Mesodermal cell (in vitro differentiated cells): ENCODE measurements around the gene PTER.

Experiments used
- H3K27ac ChIP-seq: 2 replicates; pipeline ENCODE4 v1.7.0; 2013; ENCODE audit warnings: mild to moderate bottlenecking, low read depth, low read length, moderate library complexity; ENCODE audit not compliant: severe bottlenecking
- H3K36me3 ChIP-seq: 2 replicates; pipeline ENCODE4 v1.7.1; 2013; ENCODE audit warnings: mild to moderate bottlenecking, low read length, moderate library complexity; ENCODE audit not compliant: control insufficient read depth, insufficient read depth
- H3K4me1 ChIP-seq: one replicate; pipeline ENCODE4 v1.7.1; 2013; ENCODE audit warnings: mild to moderate bottlenecking, low read length; ENCODE audit not compliant: insufficient read depth, control insufficient read depth, poor library complexity, severe bottlenecking
- H3K4me3 ChIP-seq: 2 replicates; pipeline ENCODE4 v1.7.0; 2013; ENCODE audit warnings: low read length, control low read depth, mild to moderate bottlenecking; ENCODE audit not compliant: insufficient read depth, poor library complexity, severe bottlenecking; ENCODE audit errors: extremely low read depth
- H3K9me3 ChIP-seq: 2 replicates; pipeline ENCODE4 v1.7.1; 2013; ENCODE audit warnings: mild to moderate bottlenecking, low read length, moderate library complexity; ENCODE audit not compliant: control insufficient read depth
- WGBS, 2 experiments: methylation state at CpG; one replicate each; pipeline ENCODE4 v1.1.5; 2013; ENCODE audit warnings: missing lambda C conversion rate in 2 of 2; ENCODE audit not compliant: insufficient coverage in 2 of 2; 5-methylcytosine and 5-hydroxymethylcytosine counted together

Gene PTER

DNA sequence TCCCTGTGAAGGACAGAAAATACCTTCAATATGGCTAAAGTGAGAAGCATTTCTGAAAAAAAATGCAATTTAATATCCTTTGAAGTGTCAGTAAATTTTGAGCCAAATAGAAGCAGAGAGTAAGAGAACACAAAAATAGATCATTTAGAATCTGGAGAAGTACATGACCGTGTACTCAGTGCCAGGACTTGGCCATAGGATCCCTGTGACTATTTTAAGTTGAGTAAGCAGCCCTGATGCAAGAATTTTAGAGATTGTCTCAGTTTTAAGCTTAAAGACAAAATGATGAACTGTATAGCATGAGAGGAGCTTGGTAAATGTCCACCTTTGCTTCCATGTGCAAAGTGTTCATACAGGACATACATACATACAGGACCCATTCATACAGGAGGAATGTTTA lies 2.5 kb downstream of the PTER start:
- H3K36me3 ChIP-seq: no peaks in the 10 kb centered on the region
- H3K27ac ChIP-seq: no peak overlapping the region
- H3K9me3 ChIP-seq: no peaks in the 10 kb centered on the region
- H3K4me1 ChIP-seq: peaks cover 4% of the 10 kb centered on the region
- WGBS, 2 experiments: 88 to 100% methylated on average over 1 of the region's 1 CpG
- no peak overlapping the region for H3K4me3 ChIP-seq

DNA sequence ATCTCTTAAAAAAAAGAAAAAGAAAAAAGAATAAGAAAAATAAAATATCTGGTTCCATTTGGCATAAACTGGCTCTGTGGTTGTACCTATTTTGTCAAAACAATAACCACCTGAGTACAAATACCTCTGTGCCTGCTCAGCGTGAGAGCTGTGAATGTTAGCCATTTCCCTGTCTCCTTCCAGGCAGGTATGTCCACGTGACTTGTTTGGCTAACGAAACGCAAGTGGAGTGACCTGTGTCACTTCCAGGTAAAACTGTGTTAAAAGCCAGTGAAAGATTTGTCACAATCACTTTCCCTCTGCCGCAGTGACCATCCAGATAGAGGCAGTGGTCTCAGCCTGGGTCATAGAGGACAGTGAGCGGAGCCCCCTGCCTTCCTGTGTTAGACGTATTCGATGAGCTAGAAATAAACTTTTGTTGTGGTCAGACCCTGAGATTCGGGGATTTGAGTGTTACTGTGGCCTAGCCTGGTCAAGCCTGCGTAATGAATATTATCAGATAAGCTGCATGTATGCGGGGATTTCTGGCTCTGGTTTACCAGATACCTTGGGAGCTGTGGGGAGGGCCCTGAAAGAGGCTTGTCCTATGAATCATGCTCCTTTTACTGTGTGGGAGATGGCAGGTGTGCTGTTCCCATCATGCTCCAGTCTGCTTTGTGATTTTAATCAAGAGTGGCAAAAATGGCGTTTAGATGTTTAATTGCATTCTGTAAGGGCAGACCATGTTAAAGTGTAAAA lies 3.8 kb downstream of the PTER start:
- WGBS, 2 experiments: 84 to 95% methylated on average over 11 to 12 of the region's 12 CpGs
- no peaks in the 10 kb centered on the region for H3K9me3 ChIP-seq
- H3K27ac ChIP-seq: no peak overlapping the region
- H3K36me3 ChIP-seq: no peaks in the 10 kb centered on the region
- no peak overlapping the region for H3K4me3 ChIP-seq
- peaks cover 4% of the 10 kb centered on the region for H3K4me1 ChIP-seq

DNA sequence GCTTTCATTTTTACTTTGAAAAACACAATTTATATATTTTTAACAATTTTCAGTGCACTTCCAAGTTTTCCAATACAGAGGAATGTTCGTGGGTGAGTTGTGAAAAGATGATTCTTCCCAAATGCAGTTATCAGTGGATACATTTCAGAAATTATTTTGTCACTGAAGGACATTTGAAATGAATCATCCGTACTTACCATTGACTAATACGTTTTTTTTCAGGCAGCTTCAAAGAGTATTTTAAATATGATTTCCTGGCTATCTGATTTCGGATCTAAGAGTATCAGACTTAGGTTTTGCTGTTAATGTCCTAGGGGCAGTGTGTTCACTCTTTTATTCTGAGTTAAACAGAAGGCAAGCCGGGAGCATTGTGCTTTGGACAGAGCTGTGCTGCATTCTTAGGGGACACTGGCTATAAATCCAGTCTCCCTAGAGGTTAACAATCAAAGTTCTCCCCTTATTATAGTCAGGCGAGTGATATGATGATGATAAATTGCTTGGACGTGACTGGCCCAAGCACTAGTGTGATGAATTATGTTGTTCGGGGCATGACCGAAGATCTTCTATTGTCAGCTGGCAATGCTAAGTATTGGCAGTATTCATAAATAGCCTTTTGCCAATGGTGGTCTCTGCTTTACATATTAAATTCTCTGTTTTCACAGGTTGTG lies 4.5 kb downstream of the PTER start:
- Histone ChIP-seq H3K4me1 (peaks cover 4% of the 10 kb centered on the region), H3K4me3 (no peak overlapping the region), H3K36me3 (no peaks in the 10 kb centered on the region), H3K27ac (no peak overlapping the region), H3K9me3 (no peaks in the 10 kb centered on the region)
- WGBS, 2 experiments: 78 to 87% methylated on average over 6 to 7 of the region's 9 CpGs

DNA sequence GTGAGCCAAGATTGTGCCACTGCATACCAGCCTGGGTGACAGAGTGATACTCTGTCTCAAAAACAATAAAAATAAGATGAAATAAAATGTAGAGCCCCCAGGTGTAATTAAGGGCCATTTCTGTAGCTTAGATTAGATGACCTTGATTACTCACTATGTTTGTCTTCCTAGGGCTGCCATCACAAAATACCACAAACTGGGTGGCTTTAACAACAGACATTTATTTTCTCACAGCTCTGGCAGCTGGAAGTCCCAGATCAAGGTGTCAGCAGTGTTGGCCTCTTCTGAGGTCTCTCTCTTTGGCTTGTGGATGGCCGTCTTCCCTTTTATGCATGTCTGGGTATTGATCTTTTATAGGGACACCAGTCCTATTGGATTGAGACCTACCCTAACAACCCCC lies 6.1 kb downstream of the PTER start:
- WGBS, 2 experiments: no CpG with 5 or more reads among the region's 1 CpG

DNA sequence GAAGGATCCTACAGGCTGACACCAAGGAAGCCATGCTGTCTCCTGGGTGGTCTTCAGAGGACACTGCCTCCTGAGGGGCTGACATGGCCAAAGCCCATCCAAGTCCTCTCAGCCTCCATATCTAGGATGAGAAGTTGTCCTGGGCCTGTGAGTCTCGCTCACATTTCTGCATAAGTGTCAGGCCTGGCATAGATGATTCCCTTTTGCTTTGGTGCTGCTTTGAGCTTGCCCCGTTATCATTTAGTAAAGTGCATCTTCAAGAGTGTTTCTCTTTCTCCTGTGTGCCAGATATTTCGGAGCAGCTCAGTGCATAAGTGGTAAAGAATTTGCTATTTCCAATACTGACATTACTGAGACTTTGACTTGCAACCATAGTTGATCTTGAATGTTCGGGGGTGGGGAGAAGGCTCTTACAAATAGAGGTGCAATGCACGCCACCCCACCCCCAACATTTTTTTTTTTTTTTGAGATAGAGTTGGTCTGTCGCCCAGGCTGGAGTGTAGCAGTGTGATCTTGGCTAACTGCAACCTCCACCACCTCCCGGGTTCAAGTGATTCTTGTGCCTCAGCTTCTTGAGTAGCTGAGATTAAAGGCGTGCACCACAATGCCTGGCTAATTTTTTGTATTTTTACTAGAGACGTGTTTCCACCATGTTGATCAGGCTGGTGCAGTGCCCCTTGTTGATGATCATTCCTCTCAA lies 9.1 kb downstream of the PTER start:
- Histone ChIP-seq H3K36me3 (no peaks in the 10 kb centered on the region), H3K27ac (no peak overlapping the region), H3K9me3 (no peaks in the 10 kb centered on the region), H3K4me1 (no peaks in the 10 kb centered on the region), H3K4me3 (no peak overlapping the region)
- 90 to 98% methylated on average over 4 to 5 of the region's 9 CpGs for WGBS, 2 experiments

More for the DNA sequence above, 6.1 kb downstream of the PTER start:
- Histone ChIP-seq H3K4me3 (no peak overlapping the region), H3K9me3 (no peaks in the 10 kb centered on the region), H3K27ac (no peak overlapping the region), H3K4me1 (peaks cover 4% of the 10 kb centered on the region), H3K36me3 (no peaks in the 10 kb centered on the region)

DNA sequence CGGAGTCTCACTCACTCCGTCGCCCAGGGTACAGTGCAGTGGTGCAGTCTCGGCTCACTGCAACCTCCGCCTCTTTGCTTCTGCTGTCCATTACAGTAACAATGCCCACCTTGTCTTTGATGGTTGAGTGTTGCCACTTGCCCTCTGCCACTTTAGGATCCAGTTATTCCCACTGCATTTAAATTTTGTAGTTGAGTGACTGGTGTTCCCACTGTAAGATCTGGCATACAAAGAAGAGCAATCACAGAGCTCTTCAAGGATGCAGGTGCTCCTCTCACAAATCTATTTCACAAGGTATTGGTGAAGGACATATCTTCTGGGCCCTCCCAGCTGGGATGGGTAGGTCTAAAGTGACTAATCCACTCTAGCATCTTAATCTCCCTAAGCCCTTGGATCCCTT lies 12.6 kb downstream of the PTER start:
- Histone ChIP-seq H3K9me3 (no peaks in the 10 kb centered on the region), H3K36me3 (no peaks in the 10 kb centered on the region), H3K4me1 (no peaks in the 10 kb centered on the region), H3K4me3 (no peak overlapping the region), H3K27ac (no peak overlapping the region)
- 86% methylated on average over 2 of the region's 5 CpGs; no CpG with 5 or more reads in 1 of the 2 experiments for WGBS, 2 experiments

DNA sequence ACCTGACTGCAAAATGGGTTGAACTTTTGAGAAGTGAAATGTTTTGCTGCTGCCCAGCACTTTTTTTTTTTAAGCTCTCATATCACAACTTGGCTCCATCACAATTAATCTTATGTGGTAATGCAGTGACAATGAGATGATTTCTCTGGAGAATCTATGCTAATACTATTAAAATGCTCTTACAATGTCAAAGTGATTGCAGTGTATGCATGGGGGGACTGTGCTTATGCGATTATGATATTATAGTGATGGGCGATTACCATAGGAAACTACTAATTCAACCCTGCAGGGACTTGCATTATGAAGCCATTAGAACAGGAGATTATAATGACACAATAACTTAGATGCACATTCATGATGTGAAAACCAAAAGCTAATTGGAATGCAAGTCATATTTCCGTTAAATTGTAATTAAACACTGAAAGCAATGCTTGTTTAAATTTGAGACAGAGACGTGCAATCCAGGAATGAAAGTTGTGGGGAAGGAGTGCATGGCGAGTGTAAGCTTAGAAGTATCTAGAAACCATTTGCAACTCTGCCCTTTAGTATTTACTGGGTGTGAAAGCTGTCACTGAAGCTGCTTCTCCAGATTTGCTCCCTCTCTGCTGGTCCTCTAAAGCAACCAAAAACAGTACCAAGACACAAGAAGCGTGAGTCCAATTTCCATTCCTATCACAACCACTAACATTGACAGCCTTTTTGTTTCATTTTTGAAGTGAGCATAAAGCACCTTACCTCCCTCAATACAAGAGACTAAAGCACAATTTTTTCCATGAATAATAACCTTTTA lies 21.6 kb downstream of the PTER start:
- no peaks in the 10 kb centered on the region for H3K4me1 ChIP-seq
- WGBS, 2 experiments: 88 to 100% methylated on average over 3 of the region's 6 CpGs
- no peaks in the 10 kb centered on the region for H3K36me3 ChIP-seq
- no peak overlapping the region for H3K27ac ChIP-seq
- H3K4me3 ChIP-seq: no peak overlapping the region
- no peaks in the 10 kb centered on the region for H3K9me3 ChIP-seq

DNA sequence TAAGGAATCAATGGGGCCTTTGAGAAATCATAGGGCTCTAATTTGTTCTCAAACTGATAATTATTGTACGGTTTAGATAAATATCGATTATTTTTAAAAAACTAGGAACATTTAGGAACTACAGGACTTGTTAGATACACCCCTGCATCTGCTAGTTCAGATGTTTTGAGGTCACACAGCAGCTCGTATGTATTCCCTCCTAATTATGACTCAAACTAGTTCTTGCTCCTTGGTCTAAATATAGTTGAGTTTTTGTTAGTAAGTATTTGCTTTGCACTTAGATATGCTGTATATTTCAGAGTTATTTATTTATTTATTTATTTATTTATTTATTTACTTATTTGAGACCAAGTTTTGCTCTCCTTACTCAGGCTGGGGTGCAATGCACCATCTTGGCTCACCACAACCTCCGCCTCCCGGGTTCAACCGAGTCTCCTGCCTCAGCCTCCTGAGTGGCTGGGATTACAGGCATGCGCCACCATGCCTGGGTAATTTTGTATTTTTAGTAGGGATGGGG lies 22.7 kb downstream of the PTER start:
- Histone ChIP-seq H3K27ac (no peak overlapping the region), H3K9me3 (no peaks in the 10 kb centered on the region), H3K36me3 (no peaks in the 10 kb centered on the region), H3K4me3 (no peak overlapping the region), H3K4me1 (no peaks in the 10 kb centered on the region)
- 93% methylated on average over 5 of the region's 7 CpGs; no CpG with 5 or more reads in 1 of the 2 experiments for WGBS, 2 experiments

DNA sequence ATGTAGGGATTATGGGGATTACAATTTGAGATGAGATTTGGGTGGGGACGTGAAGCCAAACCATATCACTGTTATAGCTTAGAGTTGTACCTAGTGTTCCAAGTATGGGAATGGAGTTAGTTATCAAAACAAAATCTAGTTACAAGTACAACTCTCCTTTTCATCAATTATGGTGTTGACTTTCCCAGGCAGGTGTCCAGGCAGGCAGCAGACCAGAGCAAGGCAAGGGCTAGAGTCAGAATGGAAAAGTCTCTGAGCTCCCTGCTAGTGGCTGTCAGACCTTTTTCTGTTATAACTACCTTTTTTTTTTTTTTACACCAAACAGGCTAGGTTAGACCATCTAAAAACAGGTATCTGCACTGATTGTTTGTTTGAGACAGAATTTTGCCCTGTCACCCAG lies 29.2 kb downstream of the PTER start:
- H3K27ac ChIP-seq: no peak overlapping the region
- no peaks in the 10 kb centered on the region for H3K4me1 ChIP-seq
- H3K36me3 ChIP-seq: no peaks in the 10 kb centered on the region
- WGBS, 2 experiments: no CpG with 5 or more reads among the region's 1 CpG
- no peak overlapping the region for H3K4me3 ChIP-seq
- H3K9me3 ChIP-seq: no peaks in the 10 kb centered on the region

DNA sequence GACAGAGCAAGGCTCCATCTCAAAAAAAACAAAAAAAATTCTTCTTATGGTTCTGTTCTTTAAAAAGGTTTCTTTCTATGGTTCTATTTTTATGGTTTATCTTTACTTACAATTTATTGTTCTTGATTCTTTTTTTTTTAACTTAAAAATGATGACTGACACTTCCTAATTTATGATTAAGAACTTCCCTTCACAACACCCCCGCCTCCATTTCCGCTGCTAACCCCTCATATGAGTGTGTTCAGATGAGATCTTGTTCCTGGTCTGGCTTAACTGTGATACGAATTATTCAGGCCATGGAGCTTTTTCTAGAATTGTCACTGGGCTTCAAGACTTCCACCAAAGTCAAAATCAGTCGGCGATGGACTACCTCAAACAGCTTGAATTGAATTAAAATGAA lies 33.9 kb downstream of the PTER start:
- Histone ChIP-seq H3K36me3 (no peaks in the 10 kb centered on the region), H3K9me3 (no peaks in the 10 kb centered on the region), H3K27ac (no peak overlapping the region), H3K4me3 (no peak overlapping the region), H3K4me1 (no peaks in the 10 kb centered on the region)
- WGBS, 2 experiments: 93% methylated on average over 3 of the region's 5 CpGs; no CpG with 5 or more reads in 1 of the 2 experiments
